ENCODE results near the gene AP1G1. TPM values are rescaled to one million over a fixed set of nuclear protein-coding genes. Genes with fewer than 3 reads are reported as not detected.

The AP1G1 gene
- total RNA-seq, 1 experiment from 2014 or later = 63.8 TPM

DNA sequence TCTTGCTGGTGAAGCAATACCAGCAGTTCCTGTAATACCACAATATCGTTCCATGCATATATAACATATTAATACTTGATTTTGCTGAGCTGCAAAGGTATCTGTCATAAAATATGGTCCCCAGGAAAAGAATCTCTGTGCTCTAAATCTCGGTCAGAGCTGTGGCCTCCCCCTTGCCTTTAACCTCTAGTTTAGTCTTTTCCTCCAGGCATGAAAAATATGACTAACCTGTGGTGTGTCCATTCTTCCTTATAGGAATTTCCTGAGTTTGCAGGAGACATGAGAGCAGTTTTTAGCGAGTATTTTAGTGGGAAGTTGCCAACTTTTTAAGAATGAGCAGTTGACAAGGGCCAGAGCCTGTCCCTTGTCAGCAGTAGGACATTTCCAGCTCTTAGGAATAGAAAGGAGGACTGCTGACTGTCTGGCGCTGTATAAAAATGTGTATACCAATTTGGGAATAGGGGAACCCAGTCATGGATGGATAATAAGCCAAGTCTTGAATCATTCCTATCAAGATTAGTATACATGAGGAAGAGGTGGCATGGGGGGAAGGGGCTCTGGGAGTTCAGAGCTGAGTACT is 45.8 kb upstream of the AP1G1 start:
- POLR2A ChIA-PET = no interaction called here

DNA sequence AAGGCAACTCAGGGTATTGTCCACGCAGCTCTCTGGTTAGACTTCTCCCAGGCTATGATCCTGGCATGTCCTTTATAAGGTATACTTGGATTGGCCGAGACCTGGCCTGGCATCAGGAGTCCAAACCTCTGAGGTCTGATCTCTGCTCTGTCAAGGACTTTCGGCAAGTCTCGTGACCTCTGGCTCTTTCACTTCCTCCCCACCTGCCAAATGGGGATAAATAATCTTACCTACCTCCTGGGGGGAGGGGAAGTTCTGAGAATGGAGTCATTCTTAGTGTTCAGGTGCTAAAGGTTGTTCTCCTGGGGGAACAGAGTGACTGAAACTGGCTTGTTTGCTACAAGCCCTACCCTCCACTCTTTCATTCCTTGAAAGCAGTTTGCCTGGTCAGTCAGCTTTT is 44.8 kb upstream of the AP1G1 start:
- BruUV-seq (replicated peaks) = no TSS peak
- no peaks in the 10 kb centered on the region; the same call in 1 of the 2 replicates for H3K36me3 ChIP-seq (ENCODE audit: control insufficient read depth, insufficient read depth, low read length)
- no peaks in the 10 kb centered on the region for H3K9me3 ChIP-seq (ENCODE audit: control insufficient read depth, insufficient read depth, low read depth, low read length)
- ATAC-seq (no peak), DNase-seq (ENCODE audit: low read depth, low spot score) (no peak)
- TF ChIP-seq, protein P1, sequence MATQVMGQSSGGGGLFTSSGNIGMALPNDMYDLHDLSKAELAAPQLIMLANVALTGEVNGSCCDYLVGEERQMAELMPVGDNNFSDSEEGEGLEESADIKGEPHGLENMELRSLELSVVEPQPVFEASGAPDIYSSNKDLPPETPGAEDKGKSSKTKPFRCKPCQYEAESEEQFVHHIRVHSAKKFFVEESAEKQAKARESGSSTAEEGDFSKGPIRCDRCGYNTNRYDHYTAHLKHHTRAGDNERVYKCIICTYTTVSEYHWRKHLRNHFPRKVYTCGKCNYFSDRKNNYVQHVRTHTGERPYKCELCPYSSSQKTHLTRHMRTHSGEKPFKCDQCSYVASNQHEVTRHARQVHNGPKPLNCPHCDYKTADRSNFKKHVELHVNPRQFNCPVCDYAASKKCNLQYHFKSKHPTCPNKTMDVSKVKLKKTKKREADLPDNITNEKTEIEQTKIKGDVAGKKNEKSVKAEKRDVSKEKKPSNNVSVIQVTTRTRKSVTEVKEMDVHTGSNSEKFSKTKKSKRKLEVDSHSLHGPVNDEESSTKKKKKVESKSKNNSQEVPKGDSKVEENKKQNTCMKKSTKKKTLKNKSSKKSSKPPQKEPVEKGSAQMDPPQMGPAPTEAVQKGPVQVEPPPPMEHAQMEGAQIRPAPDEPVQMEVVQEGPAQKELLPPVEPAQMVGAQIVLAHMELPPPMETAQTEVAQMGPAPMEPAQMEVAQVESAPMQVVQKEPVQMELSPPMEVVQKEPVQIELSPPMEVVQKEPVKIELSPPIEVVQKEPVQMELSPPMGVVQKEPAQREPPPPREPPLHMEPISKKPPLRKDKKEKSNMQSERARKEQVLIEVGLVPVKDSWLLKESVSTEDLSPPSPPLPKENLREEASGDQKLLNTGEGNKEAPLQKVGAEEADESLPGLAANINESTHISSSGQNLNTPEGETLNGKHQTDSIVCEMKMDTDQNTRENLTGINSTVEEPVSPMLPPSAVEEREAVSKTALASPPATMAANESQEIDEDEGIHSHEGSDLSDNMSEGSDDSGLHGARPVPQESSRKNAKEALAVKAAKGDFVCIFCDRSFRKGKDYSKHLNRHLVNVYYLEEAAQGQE (IDR thresholded peaks at IDR 0.05; ENCODE audit: insufficient read depth in 1 of 2, low read depth in 2 of 2, low read length in 1 of 2) = no peak
- no peak for TF ChIP-seq TCF7L2 (IDR thresholded peaks at IDR 0.05; ENCODE audit: low read depth, low read length)
- no peak for TF ChIP-seq SIN3A (IDR thresholded peaks at IDR 0.05; ENCODE audit: borderline replicate concordance, insufficient read depth, low read depth, low read length)
- no peak for TF ChIP-seq POLR2AphosphoS5 (IDR thresholded peaks at IDR 0.05; ENCODE audit: low read depth, low read length)
- TF ChIP-seq, protein P2, sequence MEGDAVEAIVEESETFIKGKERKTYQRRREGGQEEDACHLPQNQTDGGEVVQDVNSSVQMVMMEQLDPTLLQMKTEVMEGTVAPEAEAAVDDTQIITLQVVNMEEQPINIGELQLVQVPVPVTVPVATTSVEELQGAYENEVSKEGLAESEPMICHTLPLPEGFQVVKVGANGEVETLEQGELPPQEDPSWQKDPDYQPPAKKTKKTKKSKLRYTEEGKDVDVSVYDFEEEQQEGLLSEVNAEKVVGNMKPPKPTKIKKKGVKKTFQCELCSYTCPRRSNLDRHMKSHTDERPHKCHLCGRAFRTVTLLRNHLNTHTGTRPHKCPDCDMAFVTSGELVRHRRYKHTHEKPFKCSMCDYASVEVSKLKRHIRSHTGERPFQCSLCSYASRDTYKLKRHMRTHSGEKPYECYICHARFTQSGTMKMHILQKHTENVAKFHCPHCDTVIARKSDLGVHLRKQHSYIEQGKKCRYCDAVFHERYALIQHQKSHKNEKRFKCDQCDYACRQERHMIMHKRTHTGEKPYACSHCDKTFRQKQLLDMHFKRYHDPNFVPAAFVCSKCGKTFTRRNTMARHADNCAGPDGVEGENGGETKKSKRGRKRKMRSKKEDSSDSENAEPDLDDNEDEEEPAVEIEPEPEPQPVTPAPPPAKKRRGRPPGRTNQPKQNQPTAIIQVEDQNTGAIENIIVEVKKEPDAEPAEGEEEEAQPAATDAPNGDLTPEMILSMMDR (IDR thresholded peaks at IDR 0.05) = no peak
- in situ Hi-C loops (cut with HindIII; ENCODE audit: low pct_unique_long_range_greater_than_20kb, low sequenced_read_pairs) = no loop called here
- H3K27ac ChIP-seq (ENCODE audit: low read length) = no peak overlapping the region
- no peaks in the 10 kb centered on the region for H3K4me1 ChIP-seq (ENCODE audit: control insufficient read depth, insufficient read depth, low read length)
- POLR2A ChIA-PET = no interaction called here
- intact Hi-C loops (cut with micrococcal nuclease; ENCODE audit: unreplicated experiment) = no loop called here
- H3K4me3 ChIP-seq (ENCODE audit: low read depth in 2 of 2, low read length in 2 of 2) = no peak overlapping the region
- CTCF ChIA-PET = no interaction called here
- H3K27me3 ChIP-seq (ENCODE audit: control insufficient read depth, insufficient read depth, low read length) = no peaks in the 10 kb centered on the region

More for the DNA sequence above, 45.8 kb upstream of the AP1G1 start:
- TF ChIP-seq, protein P1 (IDR thresholded peaks at IDR 0.05; ENCODE audit: insufficient read depth in 1 of 2, low read depth in 2 of 2, low read length in 1 of 2) = no peak
- TF ChIP-seq SIN3A (IDR thresholded peaks at IDR 0.05; ENCODE audit: borderline replicate concordance, insufficient read depth, low read depth, low read length) (no peak), POLR2AphosphoS5 (IDR thresholded peaks at IDR 0.05; ENCODE audit: low read depth, low read length) (no peak)
- DNase-seq (ENCODE audit: low read depth, low spot score) = no peak
- Histone ChIP-seq H3K9me3 (ENCODE audit: control insufficient read depth, insufficient read depth, low read depth, low read length) (no peaks in the 10 kb centered on the region), H3K4me1 (ENCODE audit: control insufficient read depth, insufficient read depth, low read length) (no peaks in the 10 kb centered on the region), H3K4me3 (ENCODE audit: low read depth in 2 of 2, low read length in 2 of 2) (no peak overlapping the region), H3K27me3 (ENCODE audit: control insufficient read depth, insufficient read depth, low read length) (no peaks in the 10 kb centered on the region), H3K27ac (ENCODE audit: low read length) (no peak overlapping the region), H3K36me3 (ENCODE audit: control insufficient read depth, insufficient read depth, low read length) (no peaks in the 10 kb centered on the region)
- ATAC-seq = no peak
- BruUV-seq (replicated peaks) = no TSS peak
- CTCF ChIA-PET = no interaction called here
- in situ Hi-C loops (cut with HindIII; ENCODE audit: low pct_unique_long_range_greater_than_20kb, low sequenced_read_pairs) (no loop called here), intact Hi-C loops (cut with micrococcal nuclease; ENCODE audit: unreplicated experiment) (no loop called here)
